Ovary (tissue), 3 donors: Measurements from ENCODE around the gene CNMD.

ENCODE experiments used
- EP300 ChIP-seq: sonication (generic); formaldehyde crosslinking; IDR thresholded peaks from one replicate; pipeline ENCODE4 v1.6.1; 2017; ENCODE audit warnings: antibody characterized with exemption
- POLR2A ChIP-seq: fragments of 450-650 bp; IDR thresholded peaks from one replicate; pipeline ENCODE4 v1.6.1; 2017; ENCODE audit warnings: antibody characterized with exemption, mild to moderate bottlenecking, moderate library complexity
- TF ChIP-seq, protein P1 (sequence below), 3 donors: fragments of 450-650 bp in 2 of 3; fragments of 200-600 bp in 1 of 3; IDR thresholded peaks; one replicate each; pipeline versions ENCODE4 v1.5.1 to v1.8.0; 2016 to 2022; ENCODE audit warnings: antibody characterized with exemption in 3 of 3, mild to moderate bottlenecking in 1 of 3
- donor health status: DM: no; HTN: no; CAD: no.

DNA sequence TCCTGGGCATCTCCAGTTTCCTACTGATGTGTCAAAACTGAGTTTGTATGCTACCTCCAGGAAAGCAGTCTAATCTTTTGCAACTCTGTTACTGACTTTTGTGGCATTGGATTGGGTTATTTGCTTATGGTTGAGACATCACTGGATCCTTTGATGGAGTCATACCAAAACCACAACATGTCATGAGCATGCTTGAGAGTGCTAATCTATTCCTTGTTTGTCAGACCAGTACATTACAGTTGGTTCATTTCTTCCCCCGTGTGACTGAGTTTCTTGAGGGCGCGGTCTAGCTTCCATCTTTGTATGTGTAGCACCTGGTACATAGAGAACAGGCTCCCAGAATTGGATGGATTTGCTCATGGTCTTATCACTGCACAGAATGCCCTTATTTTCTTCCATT is 43.8 kb downstream of the CNMD start:
- TF ChIP-seq EP300, result no peak
- TF ChIP-seq, protein P1, sequence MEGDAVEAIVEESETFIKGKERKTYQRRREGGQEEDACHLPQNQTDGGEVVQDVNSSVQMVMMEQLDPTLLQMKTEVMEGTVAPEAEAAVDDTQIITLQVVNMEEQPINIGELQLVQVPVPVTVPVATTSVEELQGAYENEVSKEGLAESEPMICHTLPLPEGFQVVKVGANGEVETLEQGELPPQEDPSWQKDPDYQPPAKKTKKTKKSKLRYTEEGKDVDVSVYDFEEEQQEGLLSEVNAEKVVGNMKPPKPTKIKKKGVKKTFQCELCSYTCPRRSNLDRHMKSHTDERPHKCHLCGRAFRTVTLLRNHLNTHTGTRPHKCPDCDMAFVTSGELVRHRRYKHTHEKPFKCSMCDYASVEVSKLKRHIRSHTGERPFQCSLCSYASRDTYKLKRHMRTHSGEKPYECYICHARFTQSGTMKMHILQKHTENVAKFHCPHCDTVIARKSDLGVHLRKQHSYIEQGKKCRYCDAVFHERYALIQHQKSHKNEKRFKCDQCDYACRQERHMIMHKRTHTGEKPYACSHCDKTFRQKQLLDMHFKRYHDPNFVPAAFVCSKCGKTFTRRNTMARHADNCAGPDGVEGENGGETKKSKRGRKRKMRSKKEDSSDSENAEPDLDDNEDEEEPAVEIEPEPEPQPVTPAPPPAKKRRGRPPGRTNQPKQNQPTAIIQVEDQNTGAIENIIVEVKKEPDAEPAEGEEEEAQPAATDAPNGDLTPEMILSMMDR (IDR thresholded peaks at IDR 0.05), result no peak
- no peak for TF ChIP-seq POLR2A
